H9 (cell line): Measurements from ENCODE around the gene HSD17B2. TPM values are rescaled to one million over a fixed set of nuclear protein-coding genes. Genes with fewer than 3 reads are reported as not detected.

Experiments used
- DNase-seq: peaks from one replicate; pipeline ENCODE4 v3.0.0-alpha.2; 2017
- H2AFZ ChIP-seq: one replicate; pipeline ENCODE4 v1.6.1; 2013; ENCODE audit warnings: mild to moderate bottlenecking, low read length, control low read depth, moderate library complexity
- H2AK5ac ChIP-seq: 2 replicates; pipeline ENCODE4 v1.6.1; 2013; ENCODE audit warnings: low read length, control low read depth, mixed read lengths; ENCODE audit not compliant: insufficient read length
- H2BK120ac ChIP-seq: one replicate; pipeline ENCODE4 v1.6.1; 2013; ENCODE audit warnings: low read depth, mild to moderate bottlenecking, low read length, control low read depth, inconsistent platforms; ENCODE audit not compliant: poor library complexity, severe bottlenecking
- H2BK12ac ChIP-seq: 2 replicates; pipeline ENCODE4 v1.6.1; 2013; ENCODE audit warnings: low read length, control low read depth, mixed read lengths, low read depth; ENCODE audit not compliant: insufficient read length
- H2BK15ac ChIP-seq: 2 replicates; pipeline ENCODE4 v1.6.1; 2013; ENCODE audit warnings: low read depth, low read length, control low read depth
- H2BK20ac ChIP-seq: one replicate; pipeline ENCODE4 v1.6.1; 2013; ENCODE audit warnings: low read depth, mild to moderate bottlenecking, low read length, control low read depth, inconsistent platforms; ENCODE audit not compliant: poor library complexity, severe bottlenecking
- H2BK5ac ChIP-seq: 2 replicates; pipeline ENCODE4 v1.6.1; 2013; ENCODE audit warnings: low read length, control low read depth, mixed read lengths; ENCODE audit not compliant: insufficient read length
- H3K14ac ChIP-seq: 2 replicates; pipeline ENCODE4 v1.6.1; 2013; ENCODE audit warnings: low read length, control low read depth; ENCODE audit not compliant: insufficient read depth
- H3K18ac ChIP-seq: 2 replicates; pipeline ENCODE4 v1.6.1; 2013; ENCODE audit warnings: low read depth, mild to moderate bottlenecking, mixed read lengths, low read length, control low read depth; ENCODE audit not compliant: insufficient read length
- H3K23ac ChIP-seq: 2 replicates; pipeline ENCODE4 v1.6.1; 2013; ENCODE audit warnings: low read length, control low read depth, mixed read lengths, low read depth; ENCODE audit not compliant: insufficient read length
- H3K23me2 ChIP-seq: 2 replicates; pipeline ENCODE4 v1.6.1; 2013; ENCODE audit warnings: low read depth, mild to moderate bottlenecking, mixed read lengths, low read length, control low read depth; ENCODE audit not compliant: insufficient read length, poor library complexity, severe bottlenecking
- H3K27ac ChIP-seq: 2 replicates; pipeline ENCODE4 v1.5.1; 2013; ENCODE audit warnings: low read length, control low read depth, mixed read lengths, low read depth; ENCODE audit not compliant: insufficient read length
- H3K27me3 ChIP-seq: 2 replicates; pipeline ENCODE4 v1.6.1; 2013; ENCODE audit warnings: low read length, control low read depth, inconsistent platforms; ENCODE audit not compliant: insufficient read depth
- H3K4ac ChIP-seq: 2 replicates; pipeline ENCODE4 v1.6.1; 2013; ENCODE audit warnings: low read depth, mild to moderate bottlenecking, control low read depth, inconsistent platforms, low read length, moderate library complexity
- H3K4me1 ChIP-seq: 2 replicates; pipeline ENCODE4 v1.6.1; 2013; ENCODE audit warnings: low read length, control low read depth, inconsistent platforms; ENCODE audit not compliant: insufficient read depth
- H3K4me2 ChIP-seq: 2 replicates; pipeline ENCODE4 v1.6.1; 2013; ENCODE audit warnings: low read length, control low read depth, mixed read lengths; ENCODE audit not compliant: insufficient read length, insufficient read depth
- H3K56ac ChIP-seq: 2 replicates; pipeline ENCODE4 v1.6.1; 2013; ENCODE audit warnings: low read depth, mild to moderate bottlenecking, mixed read lengths, low read length, control low read depth; ENCODE audit not compliant: insufficient read length
- H3K79me1 ChIP-seq: 2 replicates; pipeline ENCODE4 v1.6.1; 2013; ENCODE audit warnings: low read depth, mild to moderate bottlenecking, moderate library complexity, low read length, control low read depth, inconsistent platforms; ENCODE audit not compliant: insufficient read depth, poor library complexity, severe bottlenecking
- H3K79me2 ChIP-seq: 2 replicates; pipeline ENCODE4 v1.6.1; 2013; ENCODE audit warnings: low read length, control low read depth, inconsistent platforms; ENCODE audit not compliant: insufficient read depth
- H3K9ac ChIP-seq: 2 replicates; pipeline ENCODE4 v1.6.1; 2013; ENCODE audit warnings: low read length, control low read depth, mixed read lengths; ENCODE audit not compliant: insufficient read length; ENCODE audit errors: extremely low read depth
- H3K9me3 ChIP-seq: one replicate; pipeline ENCODE4 v1.6.1; 2013; ENCODE audit warnings: low read depth, low read length, inconsistent platforms; ENCODE audit not compliant: control insufficient read depth
- H3T11ph ChIP-seq: one replicate; pipeline ENCODE4 v1.6.1; 2013; ENCODE audit warnings: mild to moderate bottlenecking, low read length, control low read depth, inconsistent platforms
- H4K20me1 ChIP-seq: one replicate; pipeline ENCODE4 v1.6.1; 2013; ENCODE audit not compliant: control insufficient read depth, insufficient read length, insufficient read depth
- H4K5ac ChIP-seq: 2 replicates; pipeline ENCODE4 v1.6.1; 2013; ENCODE audit warnings: low read depth, mild to moderate bottlenecking, mixed read lengths, low read length, control low read depth; ENCODE audit not compliant: insufficient read length
- H4K8ac ChIP-seq: replicated peaks from 2 replicates; pipeline ENCODE4 v1.6.1; 2013; ENCODE audit warnings: low read length, control low read depth, mixed read lengths, low read depth; ENCODE audit not compliant: insufficient read length
- H4K91ac ChIP-seq: 2 replicates; pipeline ENCODE4 v1.6.1; 2013; ENCODE audit warnings: low read depth, mild to moderate bottlenecking, moderate library complexity, mixed read lengths, low read length, control low read depth; ENCODE audit not compliant: insufficient read length
- H3K27ac Mint-ChIP-seq, 3 experiments: 2 replicates in 2 of 3; 3 replicates in 1 of 3; pipeline ENCODE4 v1.8.0; 2020 to 2021; ENCODE audit warnings: mixed read lengths in 3 of 3, mild to moderate bottlenecking in 1 of 3, moderate library complexity in 1 of 3
- H3K27me3 Mint-ChIP-seq: 2 replicates; pipeline ENCODE4 v1.8.0; 2021; ENCODE audit warnings: low read depth, mild to moderate bottlenecking, moderate library complexity, mixed read lengths
- H3K36me3 Mint-ChIP-seq, 3 experiments: 2 replicates in 2 of 3; 3 replicates in 1 of 3; pipeline ENCODE4 v1.8.0; 2020 to 2021; ENCODE audit warnings: low read depth in 3 of 3, mixed read lengths in 3 of 3; ENCODE audit not compliant: insufficient read depth in 1 of 3
- H3K4me1 Mint-ChIP-seq, 2 experiments: 2 replicates each; pipeline ENCODE4 v1.8.0; 2020; ENCODE audit warnings: mixed read lengths in 2 of 2
- H3K4me3 Mint-ChIP-seq, 2 experiments: 2 replicates in 1 of 2; 3 replicates in 1 of 2; pipeline ENCODE4 v1.8.0; 2020 to 2021; ENCODE audit warnings: mild to moderate bottlenecking in 2 of 2, mixed read lengths in 2 of 2, moderate library complexity in 1 of 2
- H3K9me3 Mint-ChIP-seq, 2 experiments: 2 replicates in 1 of 2; 3 replicates in 1 of 2; pipeline ENCODE4 v1.8.0; 2020; ENCODE audit warnings: mild to moderate bottlenecking in 2 of 2, mixed read lengths in 2 of 2, moderate library complexity in 1 of 2
- WGBS: extraction: QIAGEN DNeasy Blood & Tissue Kit; methylation state at CpG from one replicate; pipeline ENCODE4 v1.1.7; 2013; ENCODE audit warnings: missing lambda C conversion rate, low lambda C conversion rate, mixed read lengths; ENCODE audit not compliant: insufficient read length; ENCODE audit errors: extremely low coverage; 5-methylcytosine and 5-hydroxymethylcytosine counted together
- total RNA-seq: library from RNA; stranded (reverse); gene quantifications from 2 replicates; pipeline ENCODE4 v1.2.1, GENCODE V29; 2021
- TF ChIP-seq, protein P1 (sequence below): fragments of 200-600 bp; sonication (generic); conservative IDR thresholded peaks from 3 replicates; pipeline ENCODE4 v1.8.0; 2021; ENCODE audit warnings: antibody characterized with exemption, mild to moderate bottlenecking

The HSD17B2 gene
- total RNA-seq, 1 experiment from 2014 or later: not detected

DNA sequence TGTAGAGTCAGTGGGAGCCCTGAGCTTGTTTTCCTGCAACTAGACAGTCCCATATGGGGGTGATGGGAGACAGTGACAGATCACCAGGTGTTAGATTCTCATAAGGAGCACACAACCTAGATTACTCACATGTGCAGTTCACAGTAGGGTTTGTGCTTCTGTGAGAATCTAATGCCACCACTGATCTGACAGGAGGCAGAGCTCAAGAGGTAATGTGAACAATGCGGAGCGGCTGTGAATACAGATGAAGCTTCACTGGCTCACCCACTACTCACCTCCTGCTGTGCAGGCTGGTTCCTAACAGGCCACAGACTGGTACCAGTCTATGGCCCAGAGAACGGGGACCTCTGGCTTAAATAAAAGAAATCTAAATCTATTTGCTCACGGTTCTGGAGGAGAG is 10.2 kb upstream of the HSD17B2 start:
- Histone ChIP-seq H3K18ac (no peak overlapping the region), H3K4me1 (no peaks in the 10 kb centered on the region), H3K9ac (no peak overlapping the region), H4K5ac (no peak overlapping the region), H3K79me1 (no peaks in the 10 kb centered on the region), H3K23ac (no peak overlapping the region), H4K20me1 (no peaks in the 10 kb centered on the region), H3K56ac (no peak overlapping the region), H3K79me2 (no peaks in the 10 kb centered on the region), H2BK5ac (no peak overlapping the region), H3K27ac (no peak overlapping the region), H3K14ac (no peak overlapping the region), H2AFZ (no peak overlapping the region), H3K4ac (no peak overlapping the region), H2BK15ac (no peak overlapping the region), H4K91ac (no peak overlapping the region), H2BK120ac (no peak overlapping the region), H4K8ac (no peak overlapping the region), H3K27me3 (no peaks in the 10 kb centered on the region), H2AK5ac (no peak overlapping the region), H3K4me2 (no peak overlapping the region), H3K9me3 (no peaks in the 10 kb centered on the region), H3K23me2 (no peaks in the 10 kb centered on the region), H2BK12ac (no peak overlapping the region), H2BK20ac (no peak overlapping the region), H3T11ph (no peak overlapping the region)
- WGBS: no CpG with 5 or more reads among the region's 4 CpGs
- TF ChIP-seq, protein P1, sequence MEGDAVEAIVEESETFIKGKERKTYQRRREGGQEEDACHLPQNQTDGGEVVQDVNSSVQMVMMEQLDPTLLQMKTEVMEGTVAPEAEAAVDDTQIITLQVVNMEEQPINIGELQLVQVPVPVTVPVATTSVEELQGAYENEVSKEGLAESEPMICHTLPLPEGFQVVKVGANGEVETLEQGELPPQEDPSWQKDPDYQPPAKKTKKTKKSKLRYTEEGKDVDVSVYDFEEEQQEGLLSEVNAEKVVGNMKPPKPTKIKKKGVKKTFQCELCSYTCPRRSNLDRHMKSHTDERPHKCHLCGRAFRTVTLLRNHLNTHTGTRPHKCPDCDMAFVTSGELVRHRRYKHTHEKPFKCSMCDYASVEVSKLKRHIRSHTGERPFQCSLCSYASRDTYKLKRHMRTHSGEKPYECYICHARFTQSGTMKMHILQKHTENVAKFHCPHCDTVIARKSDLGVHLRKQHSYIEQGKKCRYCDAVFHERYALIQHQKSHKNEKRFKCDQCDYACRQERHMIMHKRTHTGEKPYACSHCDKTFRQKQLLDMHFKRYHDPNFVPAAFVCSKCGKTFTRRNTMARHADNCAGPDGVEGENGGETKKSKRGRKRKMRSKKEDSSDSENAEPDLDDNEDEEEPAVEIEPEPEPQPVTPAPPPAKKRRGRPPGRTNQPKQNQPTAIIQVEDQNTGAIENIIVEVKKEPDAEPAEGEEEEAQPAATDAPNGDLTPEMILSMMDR: no peak
- Mint-ChIP-seq H3K4me3 (no peak overlapping the region), H3K9me3 (peaks cover 0 to 3% of the 10 kb centered on the region in 2 experiments; a peak in 1 of 5 replicates), H3K27ac (no peak overlapping the region), H3K36me3 (no peaks in the 10 kb centered on the region), H3K27me3 (peaks cover 16% of the 10 kb centered on the region), H3K4me1 (no peaks in the 10 kb centered on the region)
- no peak for DNase-seq
